Epithelial cell of alveolus of lung (primary cell): ENCODE data around the gene SEC31A. TPM values are rescaled to one million over a fixed set of nuclear protein-coding genes. Genes with fewer than 3 reads are reported as not detected.

ENCODE experiments used
- total RNA-seq: library from RNA; depleted of rRNA; stranded (reverse); fragments of >200 nt; gene quantifications from 2 replicates; pipeline ENCODE4 v1.2.1, GENCODE V29; 2015

The SEC31A gene, protein sequence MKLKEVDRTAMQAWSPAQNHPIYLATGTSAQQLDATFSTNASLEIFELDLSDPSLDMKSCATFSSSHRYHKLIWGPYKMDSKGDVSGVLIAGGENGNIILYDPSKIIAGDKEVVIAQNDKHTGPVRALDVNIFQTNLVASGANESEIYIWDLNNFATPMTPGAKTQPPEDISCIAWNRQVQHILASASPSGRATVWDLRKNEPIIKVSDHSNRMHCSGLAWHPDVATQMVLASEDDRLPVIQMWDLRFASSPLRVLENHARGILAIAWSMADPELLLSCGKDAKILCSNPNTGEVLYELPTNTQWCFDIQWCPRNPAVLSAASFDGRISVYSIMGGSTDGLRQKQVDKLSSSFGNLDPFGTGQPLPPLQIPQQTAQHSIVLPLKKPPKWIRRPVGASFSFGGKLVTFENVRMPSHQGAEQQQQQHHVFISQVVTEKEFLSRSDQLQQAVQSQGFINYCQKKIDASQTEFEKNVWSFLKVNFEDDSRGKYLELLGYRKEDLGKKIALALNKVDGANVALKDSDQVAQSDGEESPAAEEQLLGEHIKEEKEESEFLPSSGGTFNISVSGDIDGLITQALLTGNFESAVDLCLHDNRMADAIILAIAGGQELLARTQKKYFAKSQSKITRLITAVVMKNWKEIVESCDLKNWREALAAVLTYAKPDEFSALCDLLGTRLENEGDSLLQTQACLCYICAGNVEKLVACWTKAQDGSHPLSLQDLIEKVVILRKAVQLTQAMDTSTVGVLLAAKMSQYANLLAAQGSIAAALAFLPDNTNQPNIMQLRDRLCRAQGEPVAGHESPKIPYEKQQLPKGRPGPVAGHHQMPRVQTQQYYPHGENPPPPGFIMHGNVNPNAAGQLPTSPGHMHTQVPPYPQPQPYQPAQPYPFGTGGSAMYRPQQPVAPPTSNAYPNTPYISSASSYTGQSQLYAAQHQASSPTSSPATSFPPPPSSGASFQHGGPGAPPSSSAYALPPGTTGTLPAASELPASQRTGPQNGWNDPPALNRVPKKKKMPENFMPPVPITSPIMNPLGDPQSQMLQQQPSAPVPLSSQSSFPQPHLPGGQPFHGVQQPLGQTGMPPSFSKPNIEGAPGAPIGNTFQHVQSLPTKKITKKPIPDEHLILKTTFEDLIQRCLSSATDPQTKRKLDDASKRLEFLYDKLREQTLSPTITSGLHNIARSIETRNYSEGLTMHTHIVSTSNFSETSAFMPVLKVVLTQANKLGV
- 210 and 225 TPM in 2 replicates for total RNA-seq

DNA sequence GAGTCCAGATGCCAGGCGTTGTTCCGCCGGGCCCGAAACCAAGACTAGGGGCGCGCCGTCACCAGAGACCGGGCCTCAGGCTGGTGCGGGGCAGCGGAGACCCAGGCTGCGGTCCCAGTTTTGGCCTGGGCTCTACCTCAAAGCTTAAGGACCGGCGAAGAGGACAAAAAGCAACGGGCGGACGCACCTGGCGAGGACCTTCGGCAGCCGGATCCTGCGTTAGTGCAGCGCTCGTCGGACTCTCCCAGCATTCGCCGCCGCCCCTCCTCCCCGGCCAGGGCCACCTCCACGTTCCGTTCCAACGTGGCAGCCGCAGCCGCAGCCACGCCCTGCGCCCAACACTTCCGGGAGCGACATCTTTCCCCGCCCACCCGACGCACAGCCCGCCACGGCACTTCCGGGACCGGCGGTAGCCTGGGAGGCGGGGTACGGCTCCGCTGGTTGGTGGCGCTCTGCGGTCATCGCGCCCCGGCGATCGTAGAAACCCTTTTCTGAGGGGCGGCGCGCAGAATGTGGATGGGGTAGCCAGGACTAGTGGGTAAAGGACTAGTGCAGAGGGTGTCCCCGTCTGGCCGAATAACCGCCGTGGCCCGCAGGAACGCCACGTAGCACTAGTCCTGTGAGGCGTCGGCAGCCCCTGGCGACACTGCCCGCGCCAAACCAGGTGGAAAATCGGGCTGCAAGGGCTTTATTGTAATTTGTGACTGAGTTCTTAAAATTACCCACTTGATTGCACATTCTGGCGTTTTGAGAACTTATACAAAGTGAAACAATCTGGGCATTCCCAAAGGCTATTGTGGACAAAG lies at the start of gene SEC31A:
TSS of gene SEC31A (minus strand) at position 253 of the 806 bp plus-strand sequence. CDS start 9,217 bp downstream, outside the sequence.

DNA sequence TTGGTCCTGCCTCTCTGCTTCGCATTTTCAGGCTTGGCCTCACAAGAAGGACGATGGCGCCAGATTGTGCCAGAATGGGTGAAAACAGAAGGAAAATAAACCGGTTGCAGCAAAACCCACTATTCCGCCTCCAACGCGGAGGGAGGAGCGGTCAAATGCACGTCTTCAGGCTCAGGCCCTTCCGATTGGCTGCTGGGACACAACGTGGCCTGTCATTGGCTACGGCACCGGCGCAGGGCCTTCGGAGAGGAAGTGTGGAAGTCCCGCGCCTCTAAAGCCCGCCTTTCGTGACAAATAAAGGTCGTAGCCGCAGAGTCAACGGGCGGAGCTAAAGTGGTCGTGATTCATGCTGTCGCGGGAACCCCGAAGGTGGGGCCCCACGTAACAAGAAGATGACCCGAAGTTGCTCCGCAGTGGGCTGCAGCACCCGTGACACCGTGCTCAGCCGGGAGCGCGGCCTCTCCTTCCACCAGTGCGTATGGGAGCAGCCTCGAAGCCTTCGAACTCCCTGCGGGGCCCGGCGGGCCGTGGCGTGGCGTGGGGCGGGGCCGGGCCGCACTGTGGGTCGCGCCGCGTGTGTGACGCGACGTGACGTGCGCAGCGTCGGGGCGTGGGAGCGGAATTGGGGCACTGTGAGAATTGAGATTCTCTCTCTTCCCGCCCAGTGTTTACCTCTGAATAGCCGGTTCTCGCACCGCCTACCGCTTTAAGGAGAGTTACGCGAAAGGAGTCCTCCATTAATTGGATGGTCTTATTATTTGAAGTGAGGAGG lies 9.6 kb upstream of the SEC31A start, which contains the start of gene THAP9:
TSS of gene THAP9 (plus strand) at position 325 of the 772 bp plus-strand sequence. CDS start at position 393, 68 bp downstream.

DNA sequence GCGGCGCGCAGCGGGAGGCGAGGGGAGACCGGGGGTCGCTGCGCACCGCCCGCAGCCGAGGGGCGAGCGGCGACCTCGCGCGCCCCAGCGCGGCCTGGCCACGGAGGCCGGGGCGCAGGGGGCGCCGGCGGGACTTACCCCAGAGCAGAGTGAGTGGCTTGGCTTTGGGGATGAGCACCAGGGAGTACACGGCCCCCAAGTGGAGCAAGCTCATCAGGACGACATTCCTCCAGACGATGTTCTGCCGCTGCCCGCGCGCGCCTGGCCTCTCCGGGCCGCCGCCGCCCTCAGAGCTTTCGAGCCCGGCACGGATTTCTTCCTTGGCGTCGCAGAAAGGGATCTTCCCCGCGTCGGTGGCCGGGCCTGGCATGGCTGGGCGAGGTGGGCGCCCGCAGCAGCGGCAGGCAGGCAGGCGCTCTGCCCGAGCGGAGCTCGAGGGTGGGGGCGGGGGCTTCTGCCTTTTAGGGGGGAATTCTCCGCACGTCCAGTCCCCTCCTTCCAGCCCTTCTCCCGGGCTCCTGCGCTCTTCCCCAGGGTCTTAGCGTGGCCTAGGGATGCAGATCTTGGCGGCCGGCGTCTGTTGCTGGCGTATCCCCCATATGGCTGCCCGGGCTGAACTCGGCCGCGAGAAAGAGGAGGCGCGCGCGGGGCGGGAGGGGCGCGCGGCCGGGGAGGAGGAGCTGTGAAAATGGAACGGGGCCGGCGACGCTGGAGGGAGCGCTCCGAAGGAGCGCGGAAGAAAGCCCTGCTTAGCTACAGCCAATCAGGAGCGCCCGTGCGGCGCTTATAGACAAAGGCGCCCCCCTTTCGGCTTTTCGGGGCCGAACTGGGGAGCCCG lies 92.6 kb downstream of the SEC31A start, which contains the start of gene SCD5:
TSS of gene SCD5 (minus strand) at position 629 of the 838 bp plus-strand sequence. CDS start at position 370, 259 bp downstream.

Other genes starting within 250 kb of the SEC31A start
- 7.4 and 17.9 TPM in 2 replicates for gene SCD5, start 92.4 kb downstream of the SEC31A start, total RNA-seq
- 1.2 and 3.5 TPM in 2 replicates for gene THAP9, start 9.6 kb upstream of the SEC31A start, total RNA-seq
- 10.1 and 13.7 TPM in 2 replicates for gene LIN54, start 119.7 kb upstream of the SEC31A start, total RNA-seq
- 30.0 and 57.0 TPM in 2 replicates for gene COPS4, start 144.0 kb upstream of the SEC31A start, total RNA-seq
- not detected in 2 replicates for gene PLAC8, start 223.6 kb upstream of the SEC31A start, total RNA-seq